K562 (cell line): Measurements from ENCODE around the gene LNX2. TPM values are rescaled to one million over a fixed set of nuclear protein-coding genes. Genes with fewer than 3 reads are reported as not detected.

Experiments used
- ATAC-seq: fragments of 200-7000 bp; cut with Tn5 transposase; 3 replicates; pipeline ENCODE4 v1.9.1; 2020; ENCODE audit warnings: moderate library complexity
- BruUV-seq: library from RNA; stranded (reverse); fragments of 400-500 nt; replicated peaks from 2 replicates; lab custom pipeline; 2021; lab: Mats Ljungman, UMichigan
- CTCF ChIA-PET: fragments of 300-600 bp; formaldehyde crosslinking; extraction: SDS; loops from one replicate; lab custom pipeline; 2021; ENCODE audit warnings: low intra/inter-chr PET ratio; lab: Yijun Ruan, JAX
- POLR2A ChIA-PET: fragments of 300-600, 350-650 bp; sonication (Branson Sonifier 250); formaldehyde crosslinking; extraction: SDS; loops from one replicate; lab custom pipeline; 2021; ENCODE audit warnings: antibody characterized with exemption, inconsistent platforms; lab: Yijun Ruan, JAX
- DNase-seq, 4 experiments: peaks; one replicate each; pipeline versions ENCODE4 v3.0.0 to v3.0.0-alpha.2; 2011 to 2018; ENCODE audit warnings: low spot score in 3 of 4, mixed read lengths in 3 of 4; ENCODE audit errors: extremely low read depth in 1 of 4
- FAIRE-seq: peaks from 2 replicates; lab custom pipeline; 2011; peaks lifted over from hg19 to GRCh38; lab: Jason Lieb, UNC
- H2AFZ ChIP-seq: 2 replicates; pipeline ENCODE4 v1.6.0; 2011; ENCODE audit warnings: low read depth, low read length, control low read depth, inconsistent platforms
- H3K27ac ChIP-seq: fragments of 200-600 bp; 3 replicates; pipeline ENCODE4 v1.8.0; 2011; ENCODE audit warnings: low read depth, mild to moderate bottlenecking, control low read depth, inconsistent platforms, low read length, moderate library complexity, mixed read lengths; ENCODE audit errors: extremely low read depth
- H3K27me3 ChIP-seq, 2 experiments: fragments of 300-600 bp in 1 of 2; 2 replicates in 1 of 2; 3 replicates in 1 of 2; pipeline versions ENCODE4 v1.6.0 to v1.8.0; 2011; ENCODE audit warnings: inconsistent platforms in 2 of 2, low read length in 2 of 2, mild to moderate bottlenecking in 1 of 2, mixed read lengths in 1 of 2, moderate library complexity in 1 of 2; ENCODE audit not compliant: control insufficient read depth in 2 of 2, insufficient read depth in 2 of 2
- H3K36me3 ChIP-seq: fragments of 300-600 bp; 3 replicates; pipeline ENCODE4 v1.8.0; 2011; ENCODE audit warnings: mild to moderate bottlenecking, low read length, inconsistent platforms; ENCODE audit not compliant: control insufficient read depth, insufficient read depth
- H3K4me1 ChIP-seq, 2 experiments: fragments of 200-600 bp in 1 of 2; replicated peaks in 1 of 2; 2 replicates in 1 of 2; 3 replicates in 1 of 2; pipeline versions ENCODE4 v1.5.1 to v1.8.0; 2011; ENCODE audit warnings: inconsistent platforms in 2 of 2, low read length in 2 of 2, mild to moderate bottlenecking in 1 of 2, mixed read lengths in 1 of 2, moderate library complexity in 1 of 2; ENCODE audit not compliant: control insufficient read depth in 2 of 2, insufficient read depth in 2 of 2
- H3K4me2 ChIP-seq: 2 replicates; pipeline ENCODE4 v1.6.1; 2011; ENCODE audit warnings: low read length, control low read depth, inconsistent platforms, mixed read lengths; ENCODE audit not compliant: insufficient read depth
- H3K4me3 ChIP-seq: fragments of 200-600 bp; sonication (generic), shearing (Covaris generic); 2 replicates; pipeline ENCODE4 v1.5.1; 2016; ENCODE audit warnings: control low read depth, inconsistent platforms
- H3K79me2 ChIP-seq: fragments of 200-600 bp; 3 replicates; pipeline ENCODE4 v1.8.0; 2011; ENCODE audit warnings: low read length, inconsistent platforms; ENCODE audit not compliant: control insufficient read depth, insufficient read depth
- H3K9ac ChIP-seq, 2 experiments: 2 replicates each; pipeline versions ENCODE4 v1.6.0 to v1.6.1; 2011; ENCODE audit warnings: low read depth in 2 of 2, low read length in 2 of 2, control low read depth in 1 of 2, inconsistent platforms in 1 of 2, mild to moderate bottlenecking in 1 of 2, mixed read lengths in 1 of 2; ENCODE audit not compliant: insufficient read depth in 1 of 2
- H3K9me1 ChIP-seq: one replicate; pipeline ENCODE4 v1.6.0; 2011; ENCODE audit warnings: inconsistent platforms, mild to moderate bottlenecking, low read length, moderate library complexity; ENCODE audit not compliant: control insufficient read depth, insufficient read depth
- H3K9me3 ChIP-seq: replicated peaks from 2 replicates; pipeline ENCODE4 v1.5.1; 2011; ENCODE audit warnings: low read depth, low read length, inconsistent platforms; ENCODE audit not compliant: control insufficient read depth, insufficient read depth
- H4K20me1 ChIP-seq: replicated peaks from 2 replicates; pipeline ENCODE4 v1.6.1; 2011; ENCODE audit warnings: low read length, inconsistent platforms, mixed read lengths; ENCODE audit not compliant: control insufficient read depth, insufficient read depth
- FOXA1 ChIP-seq: fragments of 450-650 bp; IDR thresholded peaks from 2 replicates; pipeline ENCODE4 v1.6.1; 2016; ENCODE audit warnings: mild to moderate bottlenecking, borderline replicate concordance
- KAT8 ChIP-seq: fragments of 450-650 bp; IDR thresholded peaks from 2 replicates; pipeline ENCODE4 v1.6.1; 2016; ENCODE audit warnings: low read depth, mild to moderate bottlenecking
- NUFIP1 ChIP-seq: fragments of 450-650 bp; IDR thresholded peaks from 2 replicates; pipeline ENCODE4 v1.6.1; 2018; ENCODE audit not compliant: partially characterized antibody
- SPI1 ChIP-seq: IDR thresholded peaks from 2 replicates; pipeline ENCODE4 v1.6.1; 2011; ENCODE audit warnings: low read depth, low read length, control low read depth, borderline replicate concordance
- TAF9B ChIP-seq: fragments of 450-650 bp; IDR thresholded peaks from 2 replicates; pipeline ENCODE4 v1.6.1; 2018; ENCODE audit warnings: mild to moderate bottlenecking; ENCODE audit not compliant: partially characterized antibody
- TEAD4 ChIP-seq, 2 experiments: sonication (generic) in 1 of 2; formaldehyde crosslinking in 1 of 2; IDR thresholded peaks; 2 replicates each; pipeline versions ENCODE4 v1.6.1 to v1.8.0; 2012 to 2022; ENCODE audit warnings: borderline replicate concordance in 1 of 2, inconsistent platforms in 1 of 2, low read length in 1 of 2, mild to moderate bottlenecking in 1 of 2, missing genetic modification reagents in 1 of 2
- ZNF174 ChIP-seq: fragments of 250-450 bp; sonication (Bioruptor Pico); IDR thresholded peaks from 2 replicates; pipeline ENCODE4 v1.4.0; 2020; ENCODE audit warnings: mild to moderate bottlenecking
- ZNF3 ChIP-seq: fragments of 250-450 bp; sonication (Bioruptor Pico); IDR thresholded peaks from 2 replicates; pipeline ENCODE4 v1.5.0; 2021; ENCODE audit warnings: mild to moderate bottlenecking, moderate library complexity
- WGBS: fragments of 100-300 bp; shearing (Covaris generic); methylation state at CpG from one replicate; pipeline ENCODE4 v1.1.6; 2016; ENCODE audit warnings: low coverage, mixed read lengths; ENCODE audit not compliant: insufficient coverage; ENCODE audit errors: missing lambda C conversion rate; 5-methylcytosine and 5-hydroxymethylcytosine counted together
- in situ Hi-C: fragments of 300-500 bp; cut with MboI; formaldehyde crosslinking; loops from 4 replicates; pipeline ENCODE4 v1.15.0; 2018; ENCODE audit warnings: inconsistent platforms, mixed read lengths
- intact Hi-C: fragments of 100-400 bp; cut with micrococcal nuclease; formaldehyde crosslinking; loops from 2 replicates; pipeline ENCODE4 v1.14.2; 2022
- polyA plus RNA-seq, 8 experiments: library from polyadenylated mRNA; depleted of rRNA in 4 of 8; stranded (reverse) in 5 of 8; unstranded in 3 of 8; fragments of >200 nt; fragmentation: Nextera tagmentation in 2 of 8; fragmentation: Illumina TruSeq in 1 of 8; extraction: Ambion mirVana in 2 of 8; extraction: Trizol in 1 of 8; gene quantifications; 2 replicates each; pipeline versions ENCODE4 v1.2.1 to v1.2.3, GENCODE V29; 2011 to 2014; ENCODE audit warnings: inconsistent platforms in 1 of 8, missing spikeins in 1 of 8
- total RNA-seq, 7 experiments: library from RNA; depleted of rRNA in 6 of 7; stranded (reverse); fragments of >200 nt in 6 of 7; fragmentation: Illumina TruSeq in 2 of 7; extraction: Trizol in 2 of 7; gene quantifications; 2 replicates each; pipeline versions ENCODE4 v1.2.1 to v1.2.3, GENCODE V29; 2011 to 2021; ENCODE audit warnings: low replicate concordance in 1 of 7
- TF ChIP-seq, protein P1 (sequence below): fragments of 150-350 bp; IDR thresholded peaks from 2 replicates; pipeline ENCODE4 v1.6.1; 2014; ENCODE audit warnings: low read depth, mild to moderate bottlenecking, low read length, borderline replicate concordance

Gene LNX2
- total and polyA plus RNA-seq, 9 of the 15 experiments (the other 6 are each of a cell fraction or from before 2014, with no cell fraction given), result 1.5 to 5.5 (median 4.0) TPM

DNA sequence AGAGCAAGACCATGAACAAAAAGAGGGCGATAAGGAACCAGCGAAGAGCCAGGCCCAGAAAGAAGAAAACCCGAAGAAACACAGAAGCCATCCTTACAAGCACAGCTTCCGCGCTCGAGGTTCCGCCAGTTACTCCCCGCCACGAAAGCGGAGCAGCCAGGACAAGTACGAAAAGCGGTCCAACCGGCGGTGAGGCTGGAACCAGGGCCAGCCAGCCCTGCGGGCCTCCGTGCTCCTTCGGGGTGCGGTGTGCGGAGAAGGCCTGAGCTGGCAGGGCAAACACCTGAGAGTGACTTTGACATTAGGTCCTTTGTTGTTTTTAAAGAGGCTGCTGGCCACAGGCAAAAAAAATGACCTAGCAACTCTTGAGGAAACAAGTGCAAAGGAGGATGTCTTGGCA is 45.4 kb upstream of the LNX2 start:
- H3K4me1 ChIP-seq, result peaks cover 4 to 10% of the 10 kb centered on the region in 2 experiments; a peak in 4 of 5 replicates
- in situ Hi-C loops, result no loop called here
- no peak for ATAC-seq
- no peaks in the 10 kb centered on the region for H3K9me1 ChIP-seq
- BruUV-seq, result no TSS peak
- H3K9me3 ChIP-seq, result no peaks in the 10 kb centered on the region
- H2AFZ ChIP-seq, result no peak overlapping the region
- no peak overlapping the region for H3K27ac ChIP-seq
- ChIA-PET POLR2A (no interaction called here), CTCF (no interaction called here)
- H3K4me3 ChIP-seq, result no peak overlapping the region
- DNase-seq, result no peak
- H3K36me3 ChIP-seq, result peaks cover 3% of the 10 kb centered on the region; the same call in 1 of the 3 replicates
- TF ChIP-seq ZNF3 (no peak), KAT8 (no peak), FOXA1 (no peak), SPI1 (no peak), TAF9B (no peak), ZNF174 (no peak), TEAD4 (IDR thresholded peaks at IDR 0.05; ENCODE audit: low read length) (no peak), TEAD4 (CRISPR knock-in tag; IDR thresholded peaks at IDR 0.05; ENCODE audit: borderline replicate concordance) (no peak), NUFIP1 (no peak)
- TF ChIP-seq, protein P1, sequence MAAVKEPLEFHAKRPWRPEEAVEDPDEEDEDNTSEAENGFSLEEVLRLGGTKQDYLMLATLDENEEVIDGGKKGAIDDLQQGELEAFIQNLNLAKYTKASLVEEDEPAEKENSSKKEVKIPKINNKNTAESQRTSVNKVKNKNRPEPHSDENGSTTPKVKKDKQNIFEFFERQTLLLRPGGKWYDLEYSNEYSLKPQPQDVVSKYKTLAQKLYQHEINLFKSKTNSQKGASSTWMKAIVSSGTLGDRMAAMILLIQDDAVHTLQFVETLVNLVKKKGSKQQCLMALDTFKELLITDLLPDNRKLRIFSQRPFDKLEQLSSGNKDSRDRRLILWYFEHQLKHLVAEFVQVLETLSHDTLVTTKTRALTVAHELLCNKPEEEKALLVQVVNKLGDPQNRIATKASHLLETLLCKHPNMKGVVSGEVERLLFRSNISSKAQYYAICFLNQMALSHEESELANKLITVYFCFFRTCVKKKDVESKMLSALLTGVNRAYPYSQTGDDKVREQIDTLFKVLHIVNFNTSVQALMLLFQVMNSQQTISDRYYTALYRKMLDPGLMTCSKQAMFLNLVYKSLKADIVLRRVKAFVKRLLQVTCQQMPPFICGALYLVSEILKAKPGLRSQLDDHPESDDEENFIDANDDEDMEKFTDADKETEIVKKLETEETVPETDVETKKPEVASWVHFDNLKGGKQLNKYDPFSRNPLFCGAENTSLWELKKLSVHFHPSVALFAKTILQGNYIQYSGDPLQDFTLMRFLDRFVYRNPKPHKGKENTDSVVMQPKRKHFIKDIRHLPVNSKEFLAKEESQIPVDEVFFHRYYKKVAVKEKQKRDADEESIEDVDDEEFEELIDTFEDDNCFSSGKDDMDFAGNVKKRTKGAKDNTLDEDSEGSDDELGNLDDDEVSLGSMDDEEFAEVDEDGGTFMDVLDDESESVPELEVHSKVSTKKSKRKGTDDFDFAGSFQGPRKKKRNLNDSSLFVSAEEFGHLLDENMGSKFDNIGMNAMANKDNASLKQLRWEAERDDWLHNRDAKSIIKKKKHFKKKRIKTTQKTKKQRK, result no peak
- TF ChIP-seq, all 486 proteins: peak for 0
- H3K4me2 ChIP-seq, result no peak overlapping the region
- no peaks in the 10 kb centered on the region for H3K79me2 ChIP-seq
- FAIRE-seq, result no peak
- WGBS, result 98% methylated on average over 16 of the region's 19 CpGs
- intact Hi-C loops, result loop anchor here (5.0 kb wide), 1 partner anchor 162 kb away; no protein-coding TSS in a partner anchor
- no peak overlapping the region for H3K9ac ChIP-seq
- H3K27me3 ChIP-seq, result no peaks in the 10 kb centered on the region
- no peaks in the 10 kb centered on the region; the same call in 1 of the 2 replicates for H4K20me1 ChIP-seq
